CD4-positive, alpha-beta T cell (primary cell): ENCODE measurements around the gene SCN4A. TPM values are rescaled to one million over a fixed set of nuclear protein-coding genes. Genes with fewer than 3 reads are reported as not detected.

ENCODE experiments used
- ATAC-seq: fragments of 200-7000 bp; cut with Tn5 transposase; one replicate; pipeline ENCODE4 v1.10.0; 2022; ENCODE audit warnings: mild to moderate bottlenecking; ENCODE audit not compliant: poor library complexity
- CTCF ChIA-PET: fragments of 350-600 bp; sonication (Branson Sonifier 250); formaldehyde crosslinking; loops from one replicate; lab custom pipeline; 2021; ENCODE audit warnings: antibody characterized with exemption, inconsistent platforms; lab: Charles Lee
- POLR2A ChIA-PET: fragments of 350-600 bp; sonication (Branson Sonifier 250); formaldehyde crosslinking; loops from one replicate; lab custom pipeline; 2021; ENCODE audit warnings: antibody characterized with exemption, inconsistent platforms; lab: Charles Lee
- DNase-seq, 14 experiments: peaks; one replicate each; pipeline ENCODE4 v3.0.0-alpha.2; 2013 to 2020; ENCODE audit warnings: mixed read lengths in 2 of 14
- H3K27ac ChIP-seq, 2 donors: one replicate each; pipeline versions ENCODE4 v1.5.1 to v1.7.0; 2013; ENCODE audit warnings: low read length in 2 of 2, low read depth in 1 of 2, mild to moderate bottlenecking in 1 of 2
- H3K27me3 ChIP-seq, 2 experiments: 1 replicate in 1 of 2; 2 replicates in 1 of 2; pipeline versions ENCODE4 v1.6.1 to v1.7.0; 2013; ENCODE audit warnings: low read length in 2 of 2, control low read depth in 1 of 2, mild to moderate bottlenecking in 1 of 2, moderate library complexity in 1 of 2; ENCODE audit not compliant: insufficient read depth in 2 of 2, control insufficient read depth in 1 of 2
- H3K36me3 ChIP-seq: one replicate; pipeline ENCODE4 v1.6.1; 2013; ENCODE audit warnings: low read length, control low read depth; ENCODE audit not compliant: insufficient read depth
- H3K4me1 ChIP-seq: one replicate; pipeline ENCODE4 v1.6.1; 2013; ENCODE audit warnings: low read length, control low read depth; ENCODE audit not compliant: insufficient read depth
- H3K4me3 ChIP-seq: one replicate; pipeline ENCODE4 v1.5.1; 2013; ENCODE audit warnings: mild to moderate bottlenecking, low read length, moderate library complexity
- H3K9me3 ChIP-seq, 2 experiments: 1 replicate in 1 of 2; 2 replicates in 1 of 2; pipeline versions ENCODE4 v1.6.1 to v1.7.0; 2013; ENCODE audit warnings: low read length in 2 of 2, mild to moderate bottlenecking in 2 of 2, control low read depth in 1 of 2, moderate library complexity in 1 of 2; ENCODE audit not compliant: control insufficient read depth in 1 of 2, insufficient read depth in 1 of 2
- H3K27ac Mint-ChIP-seq: one replicate; pipeline ENCODE4 v1.8.0; 2020; ENCODE audit warnings: mixed read lengths
- H3K27me3 Mint-ChIP-seq: one replicate; pipeline ENCODE4 v1.8.0; 2021; ENCODE audit warnings: mixed read lengths
- H3K36me3 Mint-ChIP-seq: one replicate; pipeline ENCODE4 v1.8.0; 2021; ENCODE audit warnings: low read depth, mixed read lengths
- H3K4me1 Mint-ChIP-seq: one replicate; pipeline ENCODE4 v1.8.0; 2021; ENCODE audit warnings: low read depth, mixed read lengths
- H3K4me3 Mint-ChIP-seq: one replicate; pipeline ENCODE4 v1.8.0; 2020; ENCODE audit warnings: mild to moderate bottlenecking, mixed read lengths
- H3K9me3 Mint-ChIP-seq: one replicate; pipeline ENCODE4 v1.8.0; 2020; ENCODE audit warnings: mixed read lengths
- CTCF ChIP-seq: fragments of 200-600 bp; IDR thresholded peaks from one replicate; pipeline ENCODE4 v1.8.0; 2022; ENCODE audit warnings: antibody characterized with exemption, mild to moderate bottlenecking
- intact Hi-C, 2 experiments: fragments of 100-400 bp; cut with DNase I in 1 of 2; cut with micrococcal nuclease in 1 of 2; formaldehyde crosslinking; loops; one replicate each; pipeline versions ENCODE4 v1.15.1 to v1.9.0; 2023 to 2025; cut with DNase I, micrococcal nuclease
- total RNA-seq, 174 experiments: library from RNA in 2 of 174; stranded (reverse) in 2 of 174; gene quantifications; one replicate each; pipeline ENCODE4 v1.2.3 and lab custom pipeline; 2021 to 2026

The SCN4A gene
- total RNA-seq, 2 experiments from 2014 or later: 0.03 TPM; not detected in 1

- intact Hi-C loops: no loop called here
- H3K4me3 ChIP-seq: peak overlapping the region; percentile 97
- ATAC-seq: no peak
Measured at GRCh38 chr17:64015447-64015846, 42.7 kb upstream of the SCN4A start.

GRCh38 chr17:64009571-64010402 is 37.1 kb upstream of the SCN4A start:
- Mint-ChIP-seq H3K27ac (peak overlapping the region; percentile 83), H3K4me3 (no peak overlapping the region), H3K9me3 (no peaks in the 10 kb centered on the region), H3K27me3 (no peaks in the 10 kb centered on the region), H3K4me1 (peaks cover 82% of the 10 kb centered on the region), H3K36me3 (peaks cover 81% of the 10 kb centered on the region)
- peaks cover 76% of the 10 kb centered on the region for H3K4me1 ChIP-seq
- DNase-seq (no peak), ATAC-seq (no peak)
- peaks cover 78% of the 10 kb centered on the region for H3K36me3 ChIP-seq
- intact Hi-C loops: no loop called here
- ChIA-PET POLR2A (interaction anchor here (1.1 to 1.3 kb wide), 2 partner anchors 10 to 12 kb away, joined by 4 to 11 read pairs; partner anchors contain the start of genes ICAM2 and PRR29), CTCF (interaction anchor here (0.8 to 4.7 kb wide), 3 partner anchors 10 to 19 kb away, joined by 3 to 19 read pairs (median 4); partner anchors contain the start of gene ICAM2)
- no peak overlapping the region for H3K4me3 ChIP-seq
- TF ChIP-seq CTCF: no peak
- H3K27ac ChIP-seq: peak overlapping the region in 1 of 2 donors; percentile 10
- no peaks in the 10 kb centered on the region for H3K9me3 ChIP-seq
- no peaks in the 10 kb centered on the region for H3K27me3 ChIP-seq

More at GRCh38 chr17:64015447-64015846, 42.7 kb upstream of the SCN4A start:
- ChIA-PET CTCF (interaction anchor here (3.5 kb wide), 1 partner anchor 12 kb away, joined by 93 read pairs; no protein-coding TSS in a partner anchor), POLR2A (no interaction called here)
- Histone ChIP-seq H3K36me3 (peaks cover 27% of the 10 kb centered on the region), H3K27me3 (no peaks in the 10 kb centered on the region), H3K4me1 (peaks cover 50% of the 10 kb centered on the region), H3K9me3 (no peaks in the 10 kb centered on the region), H3K27ac (peak overlapping the region; percentile 98 to 99)
- peak overlapping the region; percentile 100 for H3K27ac Mint-ChIP-seq
- no peaks in the 10 kb centered on the region for H3K27me3 Mint-ChIP-seq
- peaks cover 68% of the 10 kb centered on the region for H3K36me3 Mint-ChIP-seq
- peak overlapping the region; percentile 57 for H3K4me3 Mint-ChIP-seq
- no peak for TF ChIP-seq CTCF
- no peaks in the 10 kb centered on the region for H3K9me3 Mint-ChIP-seq
- DNase-seq: no peak
- H3K4me1 Mint-ChIP-seq: peaks cover 82% of the 10 kb centered on the region

- TF ChIP-seq CTCF: no peak
- H3K4me3 Mint-ChIP-seq: no peak overlapping the region
- ATAC-seq (no peak), DNase-seq (no peak)
- intact Hi-C loops: no loop called here
- peaks cover 69% of the 10 kb centered on the region for H3K4me1 ChIP-seq
- H3K4me1 Mint-ChIP-seq: peaks cover 75% of the 10 kb centered on the region
- ChIA-PET POLR2A (interaction anchor here (1.1 to 1.3 kb wide), 2 partner anchors 11 kb away, joined by 4 to 11 read pairs; partner anchors contain the start of genes ICAM2 and PRR29), CTCF (interaction anchor here (1.3 to 4.7 kb wide), 2 partner anchors 17 to 20 kb away, joined by 3 to 19 read pairs; no protein-coding TSS in a partner anchor)
- no peaks in the 10 kb centered on the region for H3K27me3 ChIP-seq
- no peak overlapping the region for H3K27ac ChIP-seq
- peaks cover 88% of the 10 kb centered on the region for H3K36me3 ChIP-seq
- no peaks in the 10 kb centered on the region for H3K27me3 Mint-ChIP-seq
- no peak overlapping the region for H3K4me3 ChIP-seq
- H3K27ac Mint-ChIP-seq: peak overlapping the region; percentile 83
- no peaks in the 10 kb centered on the region for H3K9me3 ChIP-seq
- H3K36me3 Mint-ChIP-seq: peaks cover 90% of the 10 kb centered on the region
- no peaks in the 10 kb centered on the region for H3K9me3 Mint-ChIP-seq
Measured at GRCh38 chr17:64008830-64009229, 36.1 kb upstream of the SCN4A start.
